Endodermal cell (in vitro differentiated cells): ENCODE measurements around the gene EFEMP2. TPM values are rescaled to one million over a fixed set of nuclear protein-coding genes. Genes with fewer than 3 reads are reported as not detected.
"Not testable (repeated sequence)": the region's sequence is repeated elsewhere in the genome, so short reads cannot be mapped to it uniquely, and the experiment has no call there.

Source experiments
- DNase-seq: peaks from one replicate; pipeline ENCODE4 v3.0.0-alpha.2; 2017
- H3K27ac ChIP-seq: 2 replicates; pipeline ENCODE4 v1.5.1; 2013; ENCODE audit warnings: mild to moderate bottlenecking, low read depth, low read length, moderate library complexity
- H3K27me3 ChIP-seq: 2 replicates; pipeline ENCODE4 v1.6.1; 2013; ENCODE audit warnings: mild to moderate bottlenecking, low read length, moderate library complexity; ENCODE audit not compliant: insufficient read depth, control insufficient read depth, poor library complexity, severe bottlenecking
- H3K36me3 ChIP-seq: 2 replicates; pipeline ENCODE4 v1.7.0; 2013; ENCODE audit warnings: mild to moderate bottlenecking, low read length, moderate library complexity; ENCODE audit not compliant: control insufficient read depth, insufficient read depth
- H3K4me1 ChIP-seq: one replicate; pipeline ENCODE4 v1.7.0; 2013; ENCODE audit warnings: low read length; ENCODE audit not compliant: control insufficient read depth, insufficient read depth
- H3K4me3 ChIP-seq: 2 replicates; pipeline ENCODE4 v1.5.1; 2013; ENCODE audit warnings: mild to moderate bottlenecking, low read length, moderate library complexity
- H3K9ac ChIP-seq: 2 replicates; pipeline ENCODE4 v1.6.1; 2013; ENCODE audit warnings: mild to moderate bottlenecking, low read length, moderate library complexity; ENCODE audit not compliant: poor library complexity, severe bottlenecking; ENCODE audit errors: extremely low read depth
- H3K9me3 ChIP-seq: 2 replicates; pipeline ENCODE4 v1.6.1; 2013; ENCODE audit warnings: mild to moderate bottlenecking, low read length, moderate library complexity; ENCODE audit not compliant: control insufficient read depth
- H3K27ac Mint-ChIP-seq: 2 replicates; pipeline ENCODE4 v1.8.0; 2020; ENCODE audit warnings: mixed read lengths
- H3K27me3 Mint-ChIP-seq: 2 replicates; pipeline ENCODE4 v1.8.0; 2021; ENCODE audit warnings: mild to moderate bottlenecking, mixed read lengths; ENCODE audit not compliant: insufficient read depth
- H3K36me3 Mint-ChIP-seq: 2 replicates; pipeline ENCODE4 v1.8.0; 2020; ENCODE audit warnings: low read depth, mixed read lengths
- H3K4me1 Mint-ChIP-seq: 2 replicates; pipeline ENCODE4 v1.8.0; 2020; ENCODE audit warnings: mixed read lengths
- H3K4me3 Mint-ChIP-seq: 2 replicates; pipeline ENCODE4 v1.8.0; 2020; ENCODE audit warnings: mild to moderate bottlenecking, moderate library complexity, mixed read lengths
- H3K9me3 Mint-ChIP-seq: 2 replicates; pipeline ENCODE4 v1.8.0; 2020; ENCODE audit warnings: mild to moderate bottlenecking, mixed read lengths
- WGBS, 2 experiments: methylation state at CpG; one replicate each; pipeline versions ENCODE4 v1.1.5 to v1.1.7; 2013; ENCODE audit warnings: missing lambda C conversion rate in 2 of 2, mixed read lengths in 1 of 2; ENCODE audit not compliant: insufficient coverage in 1 of 2, insufficient read length in 1 of 2; 5-methylcytosine and 5-hydroxymethylcytosine counted together
- total RNA-seq, 2 donors: library from RNA; stranded (reverse); fragmentation: NEBNext Ultra II Directional in 1 of 2; extraction: Animal tissue kit (Norgen Biotek cat#: 25700) in 1 of 2; gene quantifications; 2 replicates in 1 of 2; 3 replicates in 1 of 2; pipeline ENCODE4 v1.2.1, GENCODE V29; 2021
- TF ChIP-seq, protein P1 (sequence below): fragments of 200-600 bp; sonication (generic); conservative IDR thresholded peaks from 2 replicates; pipeline ENCODE4 v1.5.0; 2021; ENCODE audit warnings: antibody characterized with exemption, mild to moderate bottlenecking

Gene EFEMP2
- total RNA-seq, 2 donors from 2014 or later = 84.5 to 99.6 TPM

DNA sequence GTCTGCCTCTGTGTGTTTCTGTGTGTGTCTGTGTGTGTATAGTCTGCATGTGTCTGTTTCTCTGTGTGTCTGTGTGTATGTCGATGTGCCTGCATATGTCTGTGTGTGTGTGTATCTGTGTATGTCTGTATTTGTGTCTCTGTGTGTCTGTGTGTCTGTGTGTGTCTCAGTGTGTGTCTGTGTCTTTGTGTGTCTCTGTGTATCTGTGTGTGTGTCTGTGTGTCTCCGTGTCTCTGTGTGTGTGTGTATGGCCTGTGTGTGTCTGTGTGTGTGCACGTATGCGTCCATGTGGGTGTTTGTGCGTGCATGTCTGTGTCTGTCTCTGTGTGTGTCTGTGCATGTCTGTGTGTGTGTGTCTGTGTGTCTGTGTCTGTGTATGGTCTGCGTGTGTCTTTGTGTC, 38.4 kb downstream of the EFEMP2 start:
- Mint-ChIP-seq H3K36me3 (no peaks in the 10 kb centered on the region), H3K27ac (no peak overlapping the region), H3K27me3 (peaks cover 24% of the 10 kb centered on the region), H3K4me3 (no peak overlapping the region), H3K4me1 (peaks cover 4% of the 10 kb centered on the region), H3K9me3 (peaks cover 5% of the 10 kb centered on the region)
- Histone ChIP-seq H3K4me3 (peak overlapping the region; percentile 79), H3K4me1 (no peaks in the 10 kb centered on the region), H3K27me3 (peaks cover 11% of the 10 kb centered on the region), H3K36me3 (no peaks in the 10 kb centered on the region), H3K27ac (no peak overlapping the region), H3K9ac (no peak overlapping the region), H3K9me3 (no peaks in the 10 kb centered on the region)
- DNase-seq = no peak
- 57 to 67% methylated on average over 3 to 6 of the region's 6 CpGs for WGBS, 2 experiments
- TF ChIP-seq, protein P1, sequence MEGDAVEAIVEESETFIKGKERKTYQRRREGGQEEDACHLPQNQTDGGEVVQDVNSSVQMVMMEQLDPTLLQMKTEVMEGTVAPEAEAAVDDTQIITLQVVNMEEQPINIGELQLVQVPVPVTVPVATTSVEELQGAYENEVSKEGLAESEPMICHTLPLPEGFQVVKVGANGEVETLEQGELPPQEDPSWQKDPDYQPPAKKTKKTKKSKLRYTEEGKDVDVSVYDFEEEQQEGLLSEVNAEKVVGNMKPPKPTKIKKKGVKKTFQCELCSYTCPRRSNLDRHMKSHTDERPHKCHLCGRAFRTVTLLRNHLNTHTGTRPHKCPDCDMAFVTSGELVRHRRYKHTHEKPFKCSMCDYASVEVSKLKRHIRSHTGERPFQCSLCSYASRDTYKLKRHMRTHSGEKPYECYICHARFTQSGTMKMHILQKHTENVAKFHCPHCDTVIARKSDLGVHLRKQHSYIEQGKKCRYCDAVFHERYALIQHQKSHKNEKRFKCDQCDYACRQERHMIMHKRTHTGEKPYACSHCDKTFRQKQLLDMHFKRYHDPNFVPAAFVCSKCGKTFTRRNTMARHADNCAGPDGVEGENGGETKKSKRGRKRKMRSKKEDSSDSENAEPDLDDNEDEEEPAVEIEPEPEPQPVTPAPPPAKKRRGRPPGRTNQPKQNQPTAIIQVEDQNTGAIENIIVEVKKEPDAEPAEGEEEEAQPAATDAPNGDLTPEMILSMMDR = no peak

- Histone ChIP-seq H3K4me1 (no peaks in the 10 kb centered on the region), H3K27me3 (peaks cover 11% of the 10 kb centered on the region), H3K9me3 (no peaks in the 10 kb centered on the region), H3K27ac (peak within 1 kb of the TSS; percentile 26), H3K36me3 (no peaks in the 10 kb centered on the region), H3K9ac (peak within 1 kb of the TSS; percentile 60), H3K4me3 (peak within 1 kb of the TSS; percentile 79)
- WGBS, 2 experiments = 1 to 2% methylated on average over 18 to 63 of the region's 63 CpGs
- H3K9me3 Mint-ChIP-seq = peaks cover 5% of the 10 kb centered on the region
- peaks cover 4% of the 10 kb centered on the region for H3K4me1 Mint-ChIP-seq
- no peak within 1 kb of the TSS for H3K27ac Mint-ChIP-seq
- peak; percentile 98 for DNase-seq
- TF ChIP-seq, protein P1 = no peak
- peaks cover 24% of the 10 kb centered on the region for H3K27me3 Mint-ChIP-seq
- H3K4me3 Mint-ChIP-seq = no peak within 1 kb of the TSS
- H3K36me3 Mint-ChIP-seq = no peaks in the 10 kb centered on the region
Measured at GRCh38 chr11:65833297-65834030, 39.1 kb downstream of the EFEMP2 start, which contains the start of gene SNX32. Gene SNX32, plus strand, starts transcription at chr11:65833963. Its CDS starts 103 bp downstream, at chr11:65834066.

GRCh38 chr11:65832231-65832630, 40.4 kb downstream of the EFEMP2 start:
- H3K27me3 ChIP-seq = peaks cover 11% of the 10 kb centered on the region
- peaks cover 28% of the 10 kb centered on the region for H3K27me3 Mint-ChIP-seq
- not testable (repeated sequence) for DNase-seq, H3K27ac ChIP-seq, H3K36me3 ChIP-seq, H3K36me3 Mint-ChIP-seq, H3K4me1 Mint-ChIP-seq, H3K9me3 ChIP-seq, H3K4me1 ChIP-seq, H3K4me3 ChIP-seq, H3K9me3 Mint-ChIP-seq, H3K27ac Mint-ChIP-seq, H3K9ac ChIP-seq, H3K4me3 Mint-ChIP-seq

GRCh38 chr11:65829459-65829858, 43.1 kb downstream of the EFEMP2 start:
- Histone ChIP-seq H3K36me3 (no peaks in the 10 kb centered on the region), H3K27me3 (peaks cover 11% of the 10 kb centered on the region), H3K27ac (no peak overlapping the region), H3K9me3 (no peaks in the 10 kb centered on the region), H3K9ac (no peak overlapping the region), H3K4me1 (no peaks in the 10 kb centered on the region), H3K4me3 (no peak overlapping the region)
- H3K4me3 Mint-ChIP-seq = no peak overlapping the region
- no peaks in the 10 kb centered on the region for H3K36me3 Mint-ChIP-seq
- no peak overlapping the region for H3K27ac Mint-ChIP-seq
- H3K9me3 Mint-ChIP-seq = no peaks in the 10 kb centered on the region
- WGBS, 2 experiments = 76 to 83% methylated on average over 3 to 4 of the region's 4 CpGs
- H3K4me1 Mint-ChIP-seq = peaks cover 4% of the 10 kb centered on the region
- no peak for DNase-seq
- peaks cover 27% of the 10 kb centered on the region for H3K27me3 Mint-ChIP-seq
- TF ChIP-seq, protein P1 = no peak
